HepG2 (cell line): ENCODE data around the gene TEDC1. TPM values are rescaled to one million over a fixed set of nuclear protein-coding genes. Genes with fewer than 3 reads are reported as not detected.
A peak's percentile ranks its signal among the peaks of the same experiment; 100 is the strongest.

Experiments used
- ARID4A ChIP-seq: sonication (generic); formaldehyde crosslinking; IDR thresholded peaks from 2 replicates; pipeline ENCODE4 v1.5.0; 2020; ENCODE audit warnings: mild to moderate bottlenecking, missing genetic modification reagents, borderline replicate concordance
- CHCHD3 ChIP-seq: sonication (generic); formaldehyde crosslinking; IDR thresholded peaks from 2 replicates; pipeline ENCODE4 v1.8.0; 2022; ENCODE audit warnings: mild to moderate bottlenecking, missing genetic modification reagents, moderate library complexity
- HNRNPL ChIP-seq: fragments of 200-400 bp; formaldehyde crosslinking; IDR thresholded peaks from 2 replicates; pipeline ENCODE4 v1.6.1; 2017; ENCODE audit warnings: mild to moderate bottlenecking, low read depth, low read length
- HOXA5 ChIP-seq: sonication (generic); formaldehyde crosslinking; IDR thresholded peaks from 2 replicates; pipeline ENCODE4 v1.4.0; 2020; ENCODE audit warnings: missing genetic modification reagents
- HOXA9 ChIP-seq: sonication (generic); formaldehyde crosslinking; IDR thresholded peaks from 2 replicates; pipeline ENCODE4 v1.8.1; 2022; ENCODE audit warnings: missing genetic modification reagents, mild to moderate bottlenecking, moderate library complexity, borderline replicate concordance
- NR2F2 ChIP-seq: IDR thresholded peaks from 2 replicates; pipeline ENCODE4 v1.6.1; 2012; ENCODE audit warnings: low read depth, inconsistent platforms, borderline replicate concordance
- PHF21A ChIP-seq: sonication (generic); formaldehyde crosslinking; IDR thresholded peaks from 2 replicates; pipeline ENCODE4 v1.5.0; 2020; ENCODE audit warnings: mild to moderate bottlenecking, missing genetic modification reagents
- RFXAP ChIP-seq: sonication (generic); formaldehyde crosslinking; IDR thresholded peaks from 2 replicates; pipeline ENCODE4 v1.4.0; 2020; ENCODE audit warnings: missing genetic modification reagents, borderline replicate concordance
- SAFB2 ChIP-seq: sonication (generic); formaldehyde crosslinking; IDR thresholded peaks from 2 replicates; pipeline ENCODE4 v1.5.1; 2020; ENCODE audit warnings: missing genetic modification reagents, low read depth, mild to moderate bottlenecking, borderline replicate concordance
- SIX1 ChIP-seq: sonication (generic); formaldehyde crosslinking; IDR thresholded peaks from 2 replicates; pipeline ENCODE4 v1.4.0; 2020; ENCODE audit warnings: missing genetic modification reagents, borderline replicate concordance
- SMAD1 ChIP-seq: sonication (generic); formaldehyde crosslinking; IDR thresholded peaks from 2 replicates; pipeline ENCODE4 v1.4.0; 2020; ENCODE audit warnings: missing genetic modification reagents, low read depth, mild to moderate bottlenecking, borderline replicate concordance
- SNAPC2 ChIP-seq: sonication (generic); formaldehyde crosslinking; IDR thresholded peaks from 2 replicates; pipeline ENCODE4 v1.8.1; 2022; ENCODE audit warnings: mild to moderate bottlenecking, missing genetic modification reagents
- YEATS2 ChIP-seq: sonication (generic); formaldehyde crosslinking; IDR thresholded peaks from 2 replicates; pipeline ENCODE4 v1.4.0; 2020; ENCODE audit warnings: missing genetic modification reagents, borderline replicate concordance
- ZBTB7A ChIP-seq: sonication (generic); formaldehyde crosslinking; IDR thresholded peaks from 2 replicates; pipeline ENCODE4 v1.8.0; 2022; ENCODE audit warnings: mild to moderate bottlenecking, missing genetic modification reagents
- ZFY ChIP-seq: sonication (generic); formaldehyde crosslinking; IDR thresholded peaks from 2 replicates; pipeline ENCODE4 v1.4.0; 2020; ENCODE audit warnings: missing genetic modification reagents
- ZNF589 ChIP-seq: sonication (generic); formaldehyde crosslinking; conservative IDR thresholded peaks from 2 replicates; pipeline ENCODE4 v1.8.0; 2022; ENCODE audit warnings: mild to moderate bottlenecking, moderate library complexity, missing genetic modification reagents
- ZNF841 ChIP-seq: sonication (generic); formaldehyde crosslinking; IDR thresholded peaks from 2 replicates; pipeline ENCODE4 v1.8.1; 2023; ENCODE audit warnings: missing genetic modification reagents, borderline replicate concordance
- ZSCAN20 ChIP-seq: sonication (generic); formaldehyde crosslinking; IDR thresholded peaks from 2 replicates; pipeline ENCODE4 v1.4.0; 2020; ENCODE audit warnings: missing genetic modification reagents, mild to moderate bottlenecking, borderline replicate concordance
- polyA plus RNA-seq, 8 experiments: library from polyadenylated mRNA; depleted of rRNA in 3 of 8; stranded (reverse) in 7 of 8; unstranded in 1 of 8; fragments of >200 nt; fragmentation: Illumina TruSeq in 4 of 8; extraction: Trizol in 4 of 8; gene quantifications; 2 replicates each; pipeline versions ENCODE4 v1.2.1 to v1.2.3, GENCODE V29; 2011 to 2016; ENCODE audit warnings: low read depth in 4 of 8, missing spikeins in 1 of 8, mixed read lengths in 1 of 8; ENCODE audit not compliant: insufficient read depth in 1 of 8
- total RNA-seq, 5 experiments: library from RNA; depleted of rRNA; stranded (reverse); fragments of >200 nt; fragmentation: Illumina TruSeq; extraction: Trizol; gene quantifications; 2 replicates each; pipeline ENCODE4 v1.2.3, GENCODE V29; 2016; ENCODE audit warnings: low read depth in 1 of 5
- TF ChIP-seq, protein P1 (sequence below): sonication (generic); formaldehyde crosslinking; IDR thresholded peaks from 2 replicates; pipeline ENCODE4 v1.4.0; 2020; ENCODE audit warnings: missing genetic modification reagents
- TF ChIP-seq, protein P2 (sequence below): sonication (generic); formaldehyde crosslinking; IDR thresholded peaks from 2 replicates; pipeline ENCODE4 v1.4.0; 2020; ENCODE audit warnings: missing genetic modification reagents, borderline replicate concordance

Gene TEDC1
- total and polyA plus RNA-seq, 2 of the 13 experiments (the other 11 are each of a cell fraction or from before 2014, with no cell fraction given): 5.7 to 27.4 TPM

GRCh38 chr14:105491366-105491973 is 424 bp downstream of the TEDC1 start (continued):
- TF ChIP-seq, protein P1, sequence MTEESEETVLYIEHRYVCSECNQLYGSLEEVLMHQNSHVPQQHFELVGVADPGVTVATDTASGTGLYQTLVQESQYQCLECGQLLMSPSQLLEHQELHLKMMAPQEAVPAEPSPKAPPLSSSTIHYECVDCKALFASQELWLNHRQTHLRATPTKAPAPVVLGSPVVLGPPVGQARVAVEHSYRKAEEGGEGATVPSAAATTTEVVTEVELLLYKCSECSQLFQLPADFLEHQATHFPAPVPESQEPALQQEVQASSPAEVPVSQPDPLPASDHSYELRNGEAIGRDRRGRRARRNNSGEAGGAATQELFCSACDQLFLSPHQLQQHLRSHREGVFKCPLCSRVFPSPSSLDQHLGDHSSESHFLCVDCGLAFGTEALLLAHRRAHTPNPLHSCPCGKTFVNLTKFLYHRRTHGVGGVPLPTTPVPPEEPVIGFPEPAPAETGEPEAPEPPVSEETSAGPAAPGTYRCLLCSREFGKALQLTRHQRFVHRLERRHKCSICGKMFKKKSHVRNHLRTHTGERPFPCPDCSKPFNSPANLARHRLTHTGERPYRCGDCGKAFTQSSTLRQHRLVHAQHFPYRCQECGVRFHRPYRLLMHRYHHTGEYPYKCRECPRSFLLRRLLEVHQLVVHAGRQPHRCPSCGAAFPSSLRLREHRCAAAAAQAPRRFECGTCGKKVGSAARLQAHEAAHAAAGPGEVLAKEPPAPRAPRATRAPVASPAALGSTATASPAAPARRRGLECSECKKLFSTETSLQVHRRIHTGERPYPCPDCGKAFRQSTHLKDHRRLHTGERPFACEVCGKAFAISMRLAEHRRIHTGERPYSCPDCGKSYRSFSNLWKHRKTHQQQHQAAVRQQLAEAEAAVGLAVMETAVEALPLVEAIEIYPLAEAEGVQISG (CRISPR knock-in tag): peak; percentile 10; the same call in 1 of the 2 replicates
- TF ChIP-seq ZNF841 (no peak), SNAPC2 (CRISPR knock-in tag) (no peak), PHF21A (CRISPR knock-in tag) (no peak), NR2F2 (no peak), ZFY (CRISPR knock-in tag) (no peak), RFXAP (CRISPR knock-in tag) (no peak), ZSCAN20 (peak; percentile 97), HNRNPL (peak; percentile 75; the same call in 1 of the 2 replicates), HOXA9 (CRISPR knock-in tag) (no peak), ARID4A (CRISPR knock-in tag) (no peak), SMAD1 (CRISPR knock-in tag) (no peak), SIX1 (CRISPR knock-in tag) (no peak), YEATS2 (no peak), SAFB2 (no peak; the same call in 1 of the 2 replicates), ZNF589 (CRISPR knock-in tag) (no peak), HOXA5 (0 out of 2 replicates have a peak, but pooled peaks have one; percentile 15), ZBTB7A (CRISPR knock-in tag) (no peak), CHCHD3 (CRISPR knock-in tag) (no peak)
- TF ChIP-seq, protein P2, sequence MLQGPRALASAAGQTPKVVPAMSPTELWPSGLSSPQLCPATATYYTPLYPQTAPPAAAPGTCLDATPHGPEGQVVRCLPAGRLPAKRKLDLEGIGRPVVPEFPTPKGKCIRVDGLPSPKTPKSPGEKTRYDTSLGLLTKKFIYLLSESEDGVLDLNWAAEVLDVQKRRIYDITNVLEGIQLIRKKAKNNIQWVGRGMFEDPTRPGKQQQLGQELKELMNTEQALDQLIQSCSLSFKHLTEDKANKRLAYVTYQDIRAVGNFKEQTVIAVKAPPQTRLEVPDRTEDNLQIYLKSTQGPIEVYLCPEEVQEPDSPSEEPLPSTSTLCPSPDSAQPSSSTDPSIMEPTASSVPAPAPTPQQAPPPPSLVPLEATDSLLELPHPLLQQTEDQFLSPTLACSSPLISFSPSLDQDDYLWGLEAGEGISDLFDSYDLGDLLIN (CRISPR knock-in tag): 0 out of 2 replicates have a peak, but pooled peaks have one; percentile 69
